HG03432 (cell line): Measurements from ENCODE around the gene PTPRN2.
"Not testable (repeated sequence)": the region's sequence is repeated elsewhere in the genome, so short reads cannot be mapped to it uniquely, and the experiment has no call there.

Experiments used
- ATAC-seq: cut with Tn5 transposase; IDR thresholded peaks from one replicate; pipeline ENCODE4 v1.9.1; 2021; ENCODE audit warnings: mild to moderate bottlenecking, moderate library complexity; ENCODE audit not compliant: unreplicated experiment

PTPRN2 gene

DNA sequence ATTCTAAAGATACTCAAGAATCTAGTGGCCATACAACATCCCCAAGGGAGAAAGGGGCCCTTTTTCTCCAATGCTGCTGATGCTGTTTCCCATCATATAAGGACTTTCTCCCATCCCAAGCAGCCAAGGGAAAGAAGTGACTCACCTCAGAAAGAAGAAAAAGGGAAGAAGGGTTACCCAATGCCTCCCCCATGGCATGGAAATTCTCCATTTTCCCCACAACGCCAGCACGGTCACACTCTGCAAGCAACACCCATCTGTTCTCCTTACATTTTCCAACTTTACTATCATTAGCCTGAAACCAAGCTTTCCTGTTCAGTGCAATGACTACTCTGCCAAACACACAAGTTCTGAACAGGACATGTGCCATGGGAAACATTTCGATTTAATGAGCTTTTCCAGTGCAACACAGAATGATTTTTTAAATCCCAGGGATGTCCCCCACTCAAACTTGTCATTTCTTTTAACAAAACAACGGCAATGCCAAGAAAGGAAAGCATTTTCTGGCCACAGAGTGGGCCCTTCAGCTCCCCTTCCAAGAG lies 67.9 kb downstream of the PTPRN2 start:
- ATAC-seq = no peak

DNA sequence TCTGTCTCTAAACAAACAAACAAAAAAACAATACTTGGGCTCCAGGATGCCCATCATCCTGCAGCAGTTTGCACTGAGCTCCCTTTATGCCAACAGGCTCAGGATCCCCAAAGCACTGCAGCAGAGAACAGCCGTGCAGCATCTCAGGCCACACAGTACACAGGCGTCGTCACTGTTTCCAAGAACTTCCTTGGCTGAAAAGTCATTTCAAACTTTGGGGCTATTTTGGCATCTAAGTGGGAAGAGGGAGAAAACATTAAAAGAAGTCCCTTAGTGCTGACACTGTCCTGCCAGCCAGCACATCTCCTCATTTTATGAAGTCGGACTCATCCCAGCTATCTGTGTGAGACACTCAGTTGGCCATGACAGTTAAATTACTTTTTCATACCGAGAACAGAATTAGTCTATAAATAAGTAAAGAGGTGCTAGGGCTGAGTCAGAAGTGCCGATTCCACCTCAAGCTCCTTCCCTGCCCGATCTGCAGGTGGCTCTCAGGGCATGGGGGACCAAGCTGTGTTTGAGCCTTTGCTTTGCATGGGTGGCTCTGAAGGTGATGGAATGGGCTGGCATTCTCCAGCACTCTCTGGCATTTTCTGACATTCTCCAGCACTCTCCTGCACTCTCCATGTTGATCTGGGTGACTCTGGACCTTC lies 68.5 kb downstream of the PTPRN2 start:
- no peak for ATAC-seq

GRCh38 chr7:158517571-158517970 lies 70.1 kb downstream of the PTPRN2 start:
- ATAC-seq = no peak

GRCh38 chr7:158517072-158517471 lies 70.6 kb downstream of the PTPRN2 start:
- no peak for ATAC-seq

GRCh38 chr7:158516524-158516923 lies 71.1 kb downstream of the PTPRN2 start:
- no peak for ATAC-seq

GRCh38 chr7:158512869-158513268 lies 74.8 kb downstream of the PTPRN2 start:
- no peak for ATAC-seq

DNA sequence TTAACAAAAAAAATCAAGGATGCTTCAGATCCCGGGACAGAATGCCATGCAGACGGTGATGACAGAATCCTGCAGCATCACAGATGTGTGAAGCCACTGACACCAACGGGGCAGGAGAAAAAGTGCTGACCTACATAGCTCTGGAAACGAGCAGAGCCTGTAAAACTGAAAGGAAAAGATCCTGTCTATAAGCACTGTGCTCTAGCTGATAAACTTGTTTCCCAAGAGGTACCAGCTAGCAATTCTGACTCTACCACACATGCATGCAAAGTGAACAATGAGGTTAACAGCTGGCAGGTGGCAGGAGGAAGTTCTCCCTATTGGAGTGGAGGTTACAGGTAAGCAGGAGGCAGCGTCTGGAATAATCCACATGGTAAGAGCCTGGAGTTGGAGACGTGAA lies 75.6 kb downstream of the PTPRN2 start:
- ATAC-seq = no peak

- ATAC-seq = no peak
Observed at GRCh38 chr7:158508802-158509385, 78.7 kb downstream of the PTPRN2 start.

DNA sequence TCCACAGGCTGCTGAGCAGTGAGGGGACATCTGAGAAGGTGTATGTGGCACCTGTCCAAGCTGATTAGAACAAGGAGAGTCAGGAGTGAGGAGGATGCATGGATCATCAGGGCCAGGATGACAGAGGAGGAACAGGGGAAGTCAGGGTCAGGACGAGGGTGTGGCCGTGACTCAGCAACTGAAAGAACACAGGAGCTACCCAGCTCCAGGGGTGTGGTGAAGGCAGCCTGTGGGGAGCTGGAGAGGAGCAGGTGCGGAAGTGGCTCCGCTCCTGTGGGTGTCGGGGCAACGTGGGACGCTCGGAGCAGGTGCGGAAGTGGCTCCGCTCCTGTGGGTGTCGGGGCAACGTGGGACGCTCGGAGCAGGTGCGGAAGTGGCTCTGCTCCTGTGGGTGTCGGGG lies 79.3 kb downstream of the PTPRN2 start:
- ATAC-seq = not testable (repeated sequence)

- ATAC-seq = no peak
Observed at GRCh38 chr7:158507917-158508316, 79.7 kb downstream of the PTPRN2 start.

- ATAC-seq = not testable (repeated sequence)
Observed at GRCh38 chr7:158507175-158507574, 80.4 kb downstream of the PTPRN2 start.

GRCh38 chr7:158506626-158507025 lies 81.0 kb downstream of the PTPRN2 start:
- no peak for ATAC-seq

DNA sequence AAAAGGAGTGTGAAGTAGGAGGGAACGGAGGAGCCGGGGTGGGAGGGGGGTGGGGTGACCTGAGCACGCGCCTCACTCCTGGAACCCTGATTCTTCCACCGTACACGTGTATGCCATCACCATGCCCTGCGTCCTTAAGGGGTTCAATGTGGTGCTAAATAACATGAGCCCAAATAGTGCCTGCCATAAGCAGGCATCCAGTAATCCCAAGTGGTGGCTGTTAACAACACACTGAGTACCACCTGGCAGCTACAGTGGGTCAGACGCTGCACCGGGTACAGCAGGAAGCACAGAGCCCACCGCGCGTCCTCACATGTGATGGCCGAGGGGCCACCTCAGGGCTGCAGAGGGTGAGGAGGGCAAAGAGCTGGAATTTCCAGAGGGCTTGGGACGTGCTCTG lies 81.9 kb downstream of the PTPRN2 start:
- no peak for ATAC-seq

DNA sequence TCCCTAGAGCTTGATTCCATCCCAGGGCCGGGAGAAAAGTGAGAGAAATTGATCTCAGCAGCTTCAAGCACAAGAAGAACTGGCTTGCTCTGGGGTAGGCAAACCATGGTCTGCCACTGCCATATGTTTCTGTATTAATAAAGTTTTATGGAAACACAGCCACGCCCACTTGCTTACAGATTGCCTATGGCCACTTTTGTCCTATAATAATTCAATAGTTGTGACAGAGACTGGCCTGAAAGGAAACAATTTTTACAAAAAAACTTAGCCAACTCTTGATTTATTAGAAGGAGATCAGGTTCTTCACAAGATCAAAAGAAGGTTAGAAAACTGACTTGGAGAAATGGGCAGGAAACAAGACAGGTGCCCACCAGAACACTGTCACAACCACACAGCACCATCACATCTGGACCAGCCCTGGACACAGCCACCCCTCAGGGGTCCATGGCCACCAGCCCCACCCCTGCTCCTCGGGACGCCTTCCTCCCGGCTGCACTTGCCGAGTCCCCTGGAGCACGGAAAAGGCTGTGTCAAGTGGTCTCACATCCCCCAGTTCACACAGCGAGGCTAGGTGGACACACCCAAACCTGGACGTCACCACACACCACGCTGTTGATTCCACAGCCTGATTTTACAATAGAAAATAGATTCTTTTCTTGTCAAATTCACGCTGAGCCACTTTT lies 85.4 kb downstream of the PTPRN2 start:
- ATAC-seq = no peak

DNA sequence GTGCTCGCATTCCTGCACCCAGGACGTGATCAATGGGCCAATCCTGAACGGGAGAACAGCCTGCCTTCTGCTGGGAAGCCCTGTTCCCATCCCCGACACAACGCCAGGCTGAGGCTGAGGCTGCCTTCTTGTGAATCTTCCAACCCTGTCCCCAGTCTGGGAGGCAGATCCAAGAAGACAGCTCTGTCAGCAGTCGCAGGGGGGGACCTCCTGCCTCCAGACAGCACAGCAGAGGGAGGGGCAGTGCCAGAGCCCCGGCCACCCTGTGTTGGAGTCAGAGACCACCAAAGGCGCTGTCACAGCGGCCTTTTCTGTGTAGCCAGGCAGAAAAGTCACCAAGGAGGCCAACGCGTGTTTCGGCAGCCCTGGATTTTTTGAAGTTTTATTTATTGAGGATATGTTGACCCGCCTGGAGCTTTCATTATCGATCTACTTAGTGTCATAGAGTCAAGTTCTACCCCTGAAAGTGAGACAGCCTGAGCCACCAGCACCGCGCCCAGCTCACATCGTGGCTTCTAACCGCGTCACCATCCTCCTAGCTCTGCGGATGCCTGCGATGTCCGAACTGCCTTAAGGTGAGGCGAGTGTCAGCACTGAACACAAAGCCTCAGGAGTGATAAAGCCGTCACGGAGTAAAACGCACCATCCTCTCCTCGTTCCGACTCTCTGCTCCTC lies 86.1 kb downstream of the PTPRN2 start:
- ATAC-seq = no peak

GRCh38 chr7:158500651-158501052 lies 87.0 kb downstream of the PTPRN2 start:
- no peak for ATAC-seq

DNA sequence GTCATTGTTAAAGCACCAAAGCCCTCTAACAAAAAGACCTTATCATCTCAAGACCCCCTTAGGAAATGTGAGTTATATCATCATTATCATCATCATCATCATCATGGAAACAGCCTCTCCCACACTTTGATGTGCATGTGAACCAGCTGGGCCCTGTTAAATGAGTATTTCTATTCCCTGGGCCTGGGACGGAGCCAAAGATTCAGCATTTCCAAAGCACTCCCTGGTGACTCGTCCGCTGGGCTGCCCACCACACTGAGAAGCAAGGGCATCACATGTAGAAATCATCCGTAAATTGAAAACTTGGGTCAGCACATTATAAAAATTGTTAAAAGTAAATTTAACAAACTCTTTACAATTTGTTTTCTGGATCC lies 88.6 kb downstream of the PTPRN2 start:
- no peak for ATAC-seq

DNA sequence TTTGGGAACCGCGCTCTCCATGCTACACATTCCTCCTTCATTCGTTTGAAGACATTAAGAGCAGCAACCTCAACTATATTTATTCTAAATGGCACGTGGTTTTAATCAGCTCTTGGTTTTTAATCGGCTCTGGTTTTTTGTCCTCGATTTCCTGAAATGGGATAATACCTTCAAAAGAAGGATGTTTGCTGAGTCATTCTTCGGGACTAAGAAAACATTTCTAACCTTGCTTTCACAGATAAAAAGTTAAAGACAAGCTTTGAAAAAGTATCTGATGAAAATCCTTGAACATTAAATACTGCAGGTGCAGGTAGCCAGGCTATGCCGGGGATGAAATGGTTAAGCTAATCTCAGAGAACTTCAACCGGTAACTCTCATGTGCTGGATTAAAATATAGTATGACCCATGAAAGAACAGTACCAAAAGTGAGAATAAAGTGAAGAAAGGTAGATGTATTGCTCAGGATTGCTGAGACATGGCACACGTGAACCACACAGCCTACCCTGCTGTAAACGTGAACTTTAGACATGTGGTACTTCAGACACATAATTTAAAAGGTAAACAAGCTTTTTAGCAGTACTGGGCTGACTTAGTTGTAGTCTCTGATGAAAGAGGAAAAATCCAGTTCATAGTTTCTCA lies 89.1 kb downstream of the PTPRN2 start:
- ATAC-seq = no peak

- ATAC-seq = no peak
Observed at GRCh38 chr7:158497627-158498026, 90.0 kb downstream of the PTPRN2 start.

GRCh38 chr7:158495786-158496185 lies 91.8 kb downstream of the PTPRN2 start:
- ATAC-seq = no peak

DNA sequence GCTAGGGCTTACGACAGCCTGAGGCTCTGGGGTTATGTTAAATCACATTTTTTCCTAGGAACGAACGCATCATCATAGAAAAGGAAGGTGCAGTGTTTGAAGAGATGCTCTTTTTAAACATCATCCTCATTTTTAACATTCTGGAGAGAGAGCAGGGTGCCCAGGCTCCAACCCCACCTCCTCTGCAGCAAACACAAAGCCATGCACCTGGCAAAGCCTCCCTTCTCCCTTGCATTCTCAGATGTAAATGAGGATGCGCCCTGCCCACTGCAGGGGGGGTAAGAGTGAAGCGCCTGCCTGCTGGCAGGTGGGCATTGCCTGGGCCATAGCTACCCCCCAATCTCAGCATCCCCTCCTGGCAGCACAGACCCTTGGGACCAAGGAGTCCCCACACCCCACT lies 92.4 kb downstream of the PTPRN2 start:
- no peak for ATAC-seq
